GM19395 (cell line): Measurements from ENCODE around the gene SDC4.

Experiments
- ATAC-seq: cut with Tn5 transposase; IDR thresholded peaks from one replicate; pipeline ENCODE4 v1.9.1; 2021; ENCODE audit warnings: mild to moderate bottlenecking, moderate library complexity; ENCODE audit not compliant: unreplicated experiment

The SDC4 gene

DNA sequence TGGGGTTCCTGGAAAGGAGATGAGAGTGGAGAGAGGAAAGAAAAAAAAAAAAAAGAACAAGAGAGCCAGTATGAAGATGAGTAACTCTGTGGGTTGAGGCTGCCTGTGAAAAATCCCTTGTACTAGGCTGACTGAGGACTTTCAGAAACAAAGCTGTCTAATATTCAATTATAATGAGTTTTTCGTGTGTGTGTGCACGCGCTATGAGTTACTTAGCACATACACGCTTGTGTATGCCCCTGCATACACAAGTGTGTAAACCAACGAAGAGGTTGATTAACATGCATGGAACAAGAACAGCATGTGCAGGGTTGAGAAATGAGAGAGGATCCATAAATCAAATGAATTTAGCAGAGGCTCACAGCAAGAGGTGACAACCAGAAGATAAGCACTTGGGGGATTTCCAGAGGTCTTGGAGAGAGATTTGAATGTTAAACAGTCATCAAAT lies 46.4 kb downstream of the SDC4 start:
- no peak for ATAC-seq

- peak; percentile 58 for ATAC-seq
Measured at GRCh38 chr20:45300961-45301360, 47.3 kb downstream of the SDC4 start.

DNA sequence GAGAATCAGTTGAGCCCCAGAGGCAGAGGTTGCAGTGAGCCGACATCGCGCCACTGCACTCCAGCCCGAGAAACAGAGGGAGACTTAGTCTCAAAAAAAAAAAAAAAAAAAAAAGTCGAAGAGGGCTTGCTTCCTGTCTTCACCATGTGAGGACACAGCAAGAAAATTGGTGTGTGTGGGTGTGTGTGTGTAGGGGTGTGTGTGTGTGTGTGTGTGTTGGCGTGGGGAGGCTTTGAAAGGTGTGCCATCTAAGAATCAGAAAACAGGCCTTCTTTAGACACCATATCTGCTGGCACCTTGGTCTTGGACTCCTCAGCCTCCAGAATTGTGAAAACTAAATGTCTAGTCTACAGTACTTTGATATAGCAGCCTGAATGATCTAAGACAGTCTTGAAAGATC lies 48.4 kb downstream of the SDC4 start:
- ATAC-seq: no peak

GRCh38 chr20:45297786-45298497 lies 50.3 kb downstream of the SDC4 start:
- no peak for ATAC-seq

GRCh38 chr20:45294659-45295058 lies 53.6 kb downstream of the SDC4 start:
- no peak for ATAC-seq

DNA sequence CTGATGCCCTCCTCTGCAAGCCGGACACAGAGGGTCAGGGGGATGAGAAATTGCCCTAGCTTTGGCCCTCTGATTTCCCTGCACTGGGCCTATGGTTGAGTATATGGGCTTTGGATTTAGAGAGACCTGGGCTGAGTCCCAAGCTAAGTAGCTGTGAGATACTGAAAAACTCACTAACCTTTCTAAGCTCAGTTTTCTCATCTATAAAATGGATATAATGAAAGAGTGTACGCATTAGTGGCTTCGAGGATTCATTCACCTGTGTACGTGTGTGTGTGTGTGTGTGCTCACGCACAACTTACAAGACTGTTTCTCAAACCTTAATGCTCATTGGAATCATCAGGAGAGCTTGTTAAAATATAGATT lies 54.2 kb downstream of the SDC4 start:
- ATAC-seq: no peak

DNA sequence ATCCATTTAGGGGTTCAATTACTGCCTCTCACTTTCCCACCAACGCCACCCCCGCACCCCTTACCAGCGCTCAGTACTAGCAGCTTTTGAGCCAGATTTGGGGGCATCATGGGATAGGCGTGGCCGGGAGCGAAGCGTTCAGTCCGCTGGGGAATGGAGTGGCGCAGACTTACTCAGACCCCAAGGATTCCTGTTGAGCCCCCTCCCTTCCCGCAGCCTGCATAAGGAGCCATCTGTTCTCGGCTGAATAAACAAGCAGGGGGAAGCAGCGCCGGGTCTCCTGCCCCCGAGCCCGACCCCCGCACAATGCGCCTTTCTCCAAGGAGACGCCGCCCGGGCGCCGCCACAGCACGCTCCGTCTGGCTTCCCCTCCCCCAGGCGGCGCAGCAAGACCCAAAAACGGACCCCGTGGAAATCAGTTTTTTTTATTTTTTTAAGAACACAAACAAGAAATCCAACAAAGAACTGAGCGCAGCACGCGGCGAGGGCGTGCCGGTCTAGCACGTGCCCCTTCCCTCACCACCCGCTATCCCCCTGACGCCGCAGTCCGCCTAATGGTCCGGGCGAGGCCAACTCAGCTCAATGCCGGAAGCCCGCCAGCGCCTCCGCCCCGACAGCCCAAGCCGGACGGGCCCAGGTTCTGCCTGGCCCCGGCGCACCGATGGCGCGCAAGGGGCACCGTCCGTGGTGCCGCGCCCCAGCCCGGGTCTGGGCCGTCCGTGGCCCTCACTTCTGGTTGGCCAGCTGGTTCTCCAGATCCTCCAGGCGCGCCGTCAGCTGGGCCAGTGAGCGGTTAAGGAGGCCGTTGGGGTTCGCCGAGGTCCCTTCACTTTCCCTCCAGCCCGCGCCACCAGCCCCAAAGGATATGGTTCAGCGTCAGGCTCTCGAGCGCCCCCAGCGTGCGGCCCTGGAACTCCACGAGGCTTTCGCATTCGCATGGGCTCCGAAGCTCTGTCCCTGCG lies 54.9 kb downstream of the SDC4 start:
- peak; percentile 76 for ATAC-seq

DNA sequence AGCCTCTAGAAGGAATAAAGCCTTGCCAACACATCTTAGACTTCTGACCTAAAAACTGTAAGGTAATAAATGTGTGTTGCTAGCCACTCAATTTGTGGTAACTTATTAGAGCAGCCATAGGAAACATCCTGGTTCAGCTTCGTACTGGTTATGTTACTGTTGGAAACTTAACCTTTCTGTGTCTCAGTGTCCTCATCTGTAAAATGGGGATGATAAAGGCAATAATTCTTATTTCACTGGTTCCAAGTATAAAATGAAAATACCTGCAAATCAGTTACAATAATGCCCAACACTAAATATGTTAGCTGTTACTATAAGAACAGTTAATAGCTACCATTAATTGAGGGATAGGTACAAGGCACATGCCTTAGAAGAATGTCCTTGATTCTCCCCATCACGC lies 55.9 kb downstream of the SDC4 start:
- ATAC-seq: no peak

GRCh38 chr20:45291526-45291925 lies 56.7 kb downstream of the SDC4 start:
- no peak for ATAC-seq

- no peak for ATAC-seq
Measured at GRCh38 chr20:45290677-45291355, 57.4 kb downstream of the SDC4 start.

DNA sequence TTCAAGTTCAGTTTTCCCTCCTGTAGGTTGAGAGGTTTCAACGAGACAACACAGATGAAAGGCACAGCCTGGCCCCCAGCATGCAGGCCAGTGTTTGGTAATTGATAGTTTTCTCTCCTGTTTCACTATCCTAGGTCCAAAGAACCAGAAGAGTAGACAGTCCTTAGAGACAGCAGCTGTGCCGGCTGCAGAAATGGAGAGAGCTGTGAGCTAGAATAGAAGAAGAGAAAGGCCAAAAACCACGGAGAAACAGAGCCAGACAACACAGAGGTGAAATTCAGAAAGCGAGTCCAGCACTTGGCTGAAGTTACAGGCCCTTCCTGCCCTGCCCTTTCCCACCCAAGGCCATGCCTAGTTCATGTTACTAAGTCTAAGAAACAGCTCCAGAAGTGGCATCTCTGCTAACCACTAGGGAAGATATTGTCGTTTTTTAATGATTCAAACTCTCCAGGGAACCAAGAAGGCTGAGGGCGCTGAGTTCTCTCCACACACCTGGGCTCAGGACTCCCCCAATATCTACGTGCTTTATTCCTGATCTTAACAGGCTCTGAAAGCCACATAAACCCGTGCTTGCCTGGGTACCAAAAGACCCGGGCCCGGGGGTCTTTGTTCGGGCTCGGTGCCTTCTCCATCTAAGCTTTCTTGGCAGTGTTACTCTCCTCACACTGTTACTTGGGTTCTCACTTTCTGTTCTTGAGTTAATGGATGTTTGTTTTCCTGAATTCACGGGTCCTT lies 58.1 kb downstream of the SDC4 start:
- no peak for ATAC-seq

DNA sequence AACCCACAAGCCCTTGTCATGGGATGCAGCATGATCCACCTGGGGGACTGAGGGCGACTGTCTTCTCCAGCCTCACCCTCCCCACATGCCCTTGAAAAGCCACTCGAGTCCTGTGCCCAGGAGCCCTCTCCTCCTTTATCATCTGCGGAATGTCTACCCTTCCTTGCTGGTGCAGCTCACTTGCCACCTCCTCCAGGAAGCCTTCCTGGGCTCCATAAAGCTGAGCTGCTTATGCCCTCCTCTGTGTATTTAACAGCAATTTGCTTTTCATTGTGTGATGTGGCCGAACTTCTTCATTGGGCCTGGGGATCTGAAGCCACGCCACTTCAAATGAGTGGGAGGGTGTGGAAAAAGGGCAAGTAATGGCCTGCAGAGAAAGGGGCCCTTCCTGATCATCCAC lies 59.4 kb downstream of the SDC4 start:
- ATAC-seq: no peak

GRCh38 chr20:45288376-45288775 lies 59.8 kb downstream of the SDC4 start:
- ATAC-seq: no peak

GRCh38 chr20:45283551-45284057 lies 64.6 kb downstream of the SDC4 start:
- no peak for ATAC-seq

DNA sequence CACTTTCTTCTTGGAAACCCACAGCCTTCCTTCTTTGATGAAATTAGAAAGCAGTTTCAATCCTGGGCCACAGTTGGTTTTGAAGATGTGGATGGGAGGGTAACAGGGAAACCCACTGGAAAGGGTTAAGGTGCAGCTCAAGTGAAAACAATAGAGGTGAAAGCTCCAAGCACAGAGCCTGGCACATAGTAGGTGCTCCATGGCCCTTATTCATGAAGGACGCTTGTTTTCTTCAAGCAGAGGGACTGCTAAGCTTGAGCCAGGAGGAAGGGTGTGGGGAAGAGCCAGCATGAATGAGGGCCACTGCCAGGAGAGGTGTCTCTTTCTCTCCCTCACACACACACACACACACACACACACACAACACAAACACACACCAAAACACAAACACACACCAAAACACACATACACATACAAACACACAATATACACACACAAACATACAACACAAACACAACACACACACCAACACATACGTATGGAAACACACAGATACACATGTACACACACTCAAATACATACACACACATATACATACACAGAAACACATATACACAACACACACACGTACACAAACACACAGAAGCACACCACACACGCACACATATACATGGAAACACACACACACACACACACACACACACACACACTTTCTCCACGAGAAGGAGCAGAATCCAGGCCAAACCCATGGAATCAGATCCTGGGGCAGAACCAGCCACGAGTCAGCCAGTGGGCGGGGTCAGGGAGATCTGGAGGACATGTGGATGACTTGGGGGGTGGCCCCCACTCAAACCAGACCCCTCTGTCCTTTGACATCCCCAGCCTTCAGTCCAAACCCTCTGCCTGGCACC lies 65.3 kb downstream of the SDC4 start:
- ATAC-seq: no peak

DNA sequence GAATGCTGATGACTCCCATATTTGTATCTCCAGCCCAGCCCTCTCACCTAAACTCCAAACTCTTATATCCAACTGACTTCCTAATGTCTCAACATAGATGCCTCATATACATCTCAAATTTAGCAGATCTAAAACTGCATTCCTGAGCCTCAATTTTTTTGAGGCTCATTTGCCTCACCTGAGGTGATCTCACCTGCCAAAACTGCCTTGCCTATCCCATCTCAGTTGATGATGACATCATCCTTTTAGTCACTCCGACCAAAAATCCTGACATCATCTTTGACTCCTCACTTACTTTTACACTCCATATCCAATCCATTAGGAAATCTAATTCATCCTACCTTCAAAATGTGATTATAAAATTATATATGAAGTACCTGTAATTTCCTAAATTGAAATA lies 68.2 kb downstream of the SDC4 start:
- no peak for ATAC-seq

DNA sequence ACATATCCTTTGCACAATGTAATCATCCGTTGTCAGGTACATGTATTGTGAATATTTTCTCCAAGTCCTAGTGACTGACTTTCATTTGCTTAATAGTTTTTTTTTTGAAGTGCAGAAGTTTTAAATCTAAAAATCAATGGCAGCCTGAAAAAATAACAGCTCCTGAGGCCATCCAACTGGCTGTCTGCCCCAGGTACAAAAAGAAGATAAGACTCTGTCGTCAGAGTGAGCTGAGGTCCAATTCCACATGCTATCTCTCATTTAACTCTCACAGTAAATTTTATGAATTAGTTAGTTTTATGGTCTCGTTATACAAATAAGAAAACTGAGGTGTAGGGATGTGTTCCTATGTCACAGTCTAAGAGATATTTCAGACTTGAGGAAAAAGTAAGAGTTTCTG lies 72.9 kb downstream of the SDC4 start:
- no peak for ATAC-seq
